22Rv1 (cell line): Measurements from ENCODE around the gene SLC30A1.

Source experiments
- CTCF ChIP-seq: fragments of 450-650 bp; IDR thresholded peaks from 2 replicates; pipeline ENCODE4 v1.5.1; 2017; ENCODE audit warnings: mild to moderate bottlenecking
- ZFX ChIP-seq: fragments of 450-650 bp; IDR thresholded peaks from 2 replicates; pipeline ENCODE4 v1.6.1; 2017; ENCODE audit warnings: antibody characterized with exemption, borderline replicate concordance

- TF ChIP-seq CTCF (no peak), ZFX (no peak)
These were observed 11.1 kb upstream of the SLC30A1 start for GRCh38 chr1:211589782-211590721.
